Epidermal melanocyte (primary cell): ENCODE results near the gene GRM1.

Experiments used
- DNase-seq: peaks from one replicate; pipeline ENCODE4 v3.0.0; 2011; ENCODE audit warnings: low spot score; ENCODE audit not compliant: insufficient read length

Gene GRM1

GRCh38 chr6:146097586-146097985 lies 68.7 kb downstream of the GRM1 start:
- no peak for DNase-seq

GRCh38 chr6:146100776-146101175 lies 71.9 kb downstream of the GRM1 start:
- no peak for DNase-seq

- DNase-seq, result no peak
These were observed 74.7 kb downstream of the GRM1 start for GRCh38 chr6:146103416-146104072.

- no peak for DNase-seq
These were observed 77.7 kb downstream of the GRM1 start for GRCh38 chr6:146106532-146106931.

GRCh38 chr6:146110990-146111389 lies 82.1 kb downstream of the GRM1 start:
- no peak for DNase-seq

GRCh38 chr6:146111881-146112450 lies 83.1 kb downstream of the GRM1 start:
- no peak for DNase-seq

- no peak for DNase-seq
These were observed 84.3 kb downstream of the GRM1 start for GRCh38 chr6:146113084-146113623.

GRCh38 chr6:146123616-146124015 lies 94.8 kb downstream of the GRM1 start:
- DNase-seq, result no peak

- DNase-seq, result no peak
These were observed 98.8 kb downstream of the GRM1 start for GRCh38 chr6:146127447-146128215.

GRCh38 chr6:146133866-146134265 lies 105.0 kb downstream of the GRM1 start:
- DNase-seq, result no peak

- DNase-seq, result no peak
These were observed 106.3 kb downstream of the GRM1 start for GRCh38 chr6:146135167-146135566.

- no peak for DNase-seq
These were observed 118.0 kb downstream of the GRM1 start for GRCh38 chr6:146146836-146147235.

- no peak for DNase-seq
These were observed 120.9 kb downstream of the GRM1 start for GRCh38 chr6:146149770-146150169.

- no peak for DNase-seq
These were observed 124.3 kb downstream of the GRM1 start for GRCh38 chr6:146153040-146153758.

- DNase-seq, result no peak
These were observed 125.3 kb downstream of the GRM1 start for GRCh38 chr6:146154197-146154596.

- DNase-seq, result no peak
These were observed 132.8 kb downstream of the GRM1 start for GRCh38 chr6:146161664-146162063.

- DNase-seq, result no peak
These were observed 141.0 kb downstream of the GRM1 start for GRCh38 chr6:146169872-146170271.

GRCh38 chr6:146177785-146178184 lies 148.9 kb downstream of the GRM1 start:
- DNase-seq, result no peak

- no peak for DNase-seq
These were observed 155.0 kb downstream of the GRM1 start for GRCh38 chr6:146183831-146184230.

GRCh38 chr6:146184701-146185100 lies 155.8 kb downstream of the GRM1 start:
- no peak for DNase-seq

- DNase-seq, result no peak
These were observed 160.3 kb downstream of the GRM1 start for GRCh38 chr6:146189131-146189530.

GRCh38 chr6:146190581-146190980 lies 161.7 kb downstream of the GRM1 start:
- no peak for DNase-seq
